HepG2 (cell line): ENCODE measurements around the gene EIF3B. TPM values are rescaled to one million over a fixed set of nuclear protein-coding genes. Genes with fewer than 3 reads are reported as not detected.

Experiments used
- ATAC-seq: fragments of 200-7000 bp; cut with Tn5 transposase; 3 replicates; pipeline ENCODE4 v1.9.1; 2020; ENCODE audit warnings: mild to moderate bottlenecking, moderate library complexity
- BruUV-seq: library from RNA; stranded (reverse); fragments of 400-500 nt; replicated peaks from 2 replicates; lab custom pipeline; 2021; lab: Mats Ljungman, UMichigan
- CTCF ChIA-PET: fragments of 300-600 bp; formaldehyde crosslinking; extraction: SDS; loops from one replicate; lab custom pipeline; 2021; ENCODE audit warnings: low total read pairs, inconsistent platforms, low intra/inter-chr PET ratio; lab: Yijun Ruan, JAX
- POLR2A ChIA-PET: fragments of 350-600 bp; sonication (Branson Sonifier 250); formaldehyde crosslinking; loops from one replicate; lab custom pipeline; 2020; ENCODE audit warnings: antibody characterized with exemption, inconsistent platforms; lab: Yijun Ruan, JAX
- DNase-seq: peaks from one replicate; pipeline ENCODE4 v3.0.0-alpha.2; 2015; ENCODE audit warnings: low spot score
- FAIRE-seq: peaks from 3 replicates; lab custom pipeline; 2011; peaks lifted over from hg19 to GRCh38; lab: Jason Lieb, UNC
- H2AFZ ChIP-seq: one replicate; pipeline ENCODE4 v1.6.1; 2011; ENCODE audit warnings: low read length, inconsistent platforms
- H3K27ac ChIP-seq: fragments of 300-600 bp; 3 replicates; pipeline ENCODE4 v1.8.0; 2011; ENCODE audit warnings: mixed run types, mild to moderate bottlenecking, mixed read lengths, low read length, inconsistent platforms; ENCODE audit not compliant: insufficient read depth; ENCODE audit errors: extremely low read length
- H3K27me3 ChIP-seq, 2 experiments: fragments of 200-600 bp in 1 of 2; 2 replicates in 1 of 2; 3 replicates in 1 of 2; pipeline versions ENCODE4 v1.6.0 to v1.8.0; 2011; ENCODE audit warnings: low read length in 2 of 2, mild to moderate bottlenecking in 2 of 2, moderate library complexity in 2 of 2, inconsistent platforms in 1 of 2; ENCODE audit not compliant: insufficient read depth in 2 of 2, control insufficient read depth in 1 of 2
- H3K36me3 ChIP-seq, 2 experiments: fragments of 200-600 bp in 1 of 2; replicated peaks in 1 of 2; 2 replicates in 1 of 2; 3 replicates in 1 of 2; pipeline versions ENCODE4 v1.5.1 to v1.8.0; 2011; ENCODE audit warnings: low read length in 2 of 2, inconsistent platforms in 1 of 2; ENCODE audit not compliant: insufficient read depth in 2 of 2, control insufficient read depth in 1 of 2
- H3K4me1 ChIP-seq: 2 replicates; pipeline ENCODE4 v1.5.1; 2012; ENCODE audit warnings: low read length, inconsistent platforms; ENCODE audit not compliant: insufficient read depth
- H3K4me2 ChIP-seq: 2 replicates; pipeline ENCODE4 v1.6.0; 2011; ENCODE audit warnings: low read depth, low read length, inconsistent platforms
- H3K4me3 ChIP-seq, 3 experiments: fragments of 200-600 bp in 1 of 3; sonication (generic), shearing (Covaris generic) in 1 of 3; replicated peaks in 1 of 3; 2 replicates each; pipeline ENCODE4 v1.5.1; 2011 to 2016; ENCODE audit warnings: low read length in 3 of 3, inconsistent platforms in 2 of 3, low read depth in 2 of 3, mild to moderate bottlenecking in 2 of 3, control low read depth in 1 of 3, mixed read lengths in 1 of 3; ENCODE audit not compliant: insufficient read depth in 1 of 3
- H3K79me2 ChIP-seq: one replicate; pipeline ENCODE4 v1.6.1; 2011; ENCODE audit warnings: low read length, inconsistent platforms; ENCODE audit not compliant: insufficient read depth
- H3K9ac ChIP-seq: 2 replicates; pipeline ENCODE4 v1.6.0; 2011; ENCODE audit warnings: mild to moderate bottlenecking, low read depth, low read length, inconsistent platforms; ENCODE audit not compliant: insufficient read depth
- H3K9me3 ChIP-seq: 2 replicates; pipeline ENCODE4 v1.5.1; 2012; ENCODE audit warnings: mild to moderate bottlenecking, low read length
- H4K20me1 ChIP-seq: 2 replicates; pipeline ENCODE4 v1.6.0; 2011; ENCODE audit warnings: inconsistent platforms, mild to moderate bottlenecking, low read length, moderate library complexity; ENCODE audit not compliant: insufficient read depth
- CBX1 ChIP-seq: IDR thresholded peaks from one replicate; pipeline ENCODE4 v1.6.1; 2016; ENCODE audit warnings: antibody characterized with exemption, low read depth
- E2F2 ChIP-seq: sonication (generic); formaldehyde crosslinking; IDR thresholded peaks from 2 replicates; pipeline ENCODE4 v1.4.0; 2020; ENCODE audit warnings: missing genetic modification reagents, borderline replicate concordance
- ELF3 ChIP-seq: IDR thresholded peaks from 2 replicates; pipeline ENCODE4 v1.6.1; 2016; ENCODE audit warnings: missing genetic modification reagents, missing compliant biosample characterization
- GLI4 ChIP-seq: sonication (generic); formaldehyde crosslinking; IDR thresholded peaks from 2 replicates; pipeline ENCODE4 v1.5.1; 2020; ENCODE audit warnings: missing genetic modification reagents, mild to moderate bottlenecking, moderate library complexity, borderline replicate concordance
- HNRNPL ChIP-seq: fragments of 200-400 bp; formaldehyde crosslinking; IDR thresholded peaks from 2 replicates; pipeline ENCODE4 v1.6.1; 2017; ENCODE audit warnings: mild to moderate bottlenecking, low read depth, low read length
- MAFK ChIP-seq, 2 experiments: IDR thresholded peaks in 1 of 2; conservative IDR thresholded peaks in 1 of 2; 2 replicates each; pipeline ENCODE4 v1.6.1; 2011; ENCODE audit warnings: improper control_type of control experiment in 2 of 2, low read length in 2 of 2
- NKX3-1 ChIP-seq: sonication (generic); formaldehyde crosslinking; IDR thresholded peaks from 2 replicates; pipeline ENCODE4 v1.5.0; 2020; ENCODE audit warnings: missing genetic modification reagents
- SMAD3 ChIP-seq: sonication (generic); formaldehyde crosslinking; IDR thresholded peaks from 2 replicates; pipeline ENCODE4 v1.4.0; 2020; ENCODE audit warnings: missing genetic modification reagents
- TARDBP ChIP-seq: sonication (generic); formaldehyde crosslinking; IDR thresholded peaks from 2 replicates; pipeline ENCODE4 v1.8.0; 2022; ENCODE audit warnings: mild to moderate bottlenecking, missing genetic modification reagents
- TCF7 ChIP-seq: sonication (generic); IDR thresholded peaks from 2 replicates; pipeline ENCODE4 v1.6.1; 2016; ENCODE audit warnings: antibody characterized with exemption, low read depth
- ZNF180 ChIP-seq: sonication (generic); formaldehyde crosslinking; IDR thresholded peaks from 2 replicates; pipeline ENCODE4 v1.4.0; 2020; ENCODE audit warnings: low read depth, missing genetic modification reagents, borderline replicate concordance
- ZNF451 ChIP-seq: sonication (generic); formaldehyde crosslinking; IDR thresholded peaks from 2 replicates; pipeline ENCODE4 v1.5.0; 2020; ENCODE audit warnings: mild to moderate bottlenecking, missing genetic modification reagents
- ZNF770 ChIP-seq: sonication (generic); formaldehyde crosslinking; IDR thresholded peaks from 2 replicates; pipeline ENCODE4 v1.5.0; 2020; ENCODE audit warnings: mild to moderate bottlenecking, missing genetic modification reagents
- ZXDC ChIP-seq: sonication (generic); formaldehyde crosslinking; IDR thresholded peaks from 2 replicates; pipeline ENCODE4 v1.5.0; 2020; ENCODE audit warnings: mild to moderate bottlenecking, missing genetic modification reagents
- WGBS: methylation state at CpG from one replicate; pipeline ENCODE4 v1.1.6; 2017; ENCODE audit warnings: low lambda C conversion rate; 5-methylcytosine and 5-hydroxymethylcytosine counted together
- in situ Hi-C: cut with HindIII; loops from 2 replicates; pipeline ENCODE4 v1.10.0; 2017; ENCODE audit warnings: low pct_unique_long_range_greater_than_20kb; ENCODE audit not compliant: extremely low pct_ligation_motif_present
- intact Hi-C: fragments of 100-400 bp; cut with micrococcal nuclease; formaldehyde crosslinking; loops from one replicate; pipeline ENCODE4 v1.10.0; 2022; ENCODE audit not compliant: unreplicated experiment
- polyA plus RNA-seq, 8 experiments: library from polyadenylated mRNA; depleted of rRNA in 3 of 8; stranded (reverse) in 7 of 8; unstranded in 1 of 8; fragments of >200 nt; fragmentation: Illumina TruSeq in 4 of 8; extraction: Trizol in 4 of 8; gene quantifications; 2 replicates each; pipeline versions ENCODE4 v1.2.1 to v1.2.3, GENCODE V29; 2011 to 2016; ENCODE audit warnings: low read depth in 4 of 8, missing spikeins in 1 of 8, mixed read lengths in 1 of 8; ENCODE audit not compliant: insufficient read depth in 1 of 8
- total RNA-seq, 5 experiments: library from RNA; depleted of rRNA; stranded (reverse); fragments of >200 nt; fragmentation: Illumina TruSeq; extraction: Trizol; gene quantifications; 2 replicates each; pipeline ENCODE4 v1.2.3, GENCODE V29; 2016; ENCODE audit warnings: low read depth in 1 of 5
- TF ChIP-seq, protein P1 (sequence below): IDR thresholded peaks from 2 replicates; pipeline ENCODE4 v1.6.1; 2018; ENCODE audit warnings: missing genetic modification reagents, mild to moderate bottlenecking, missing compliant biosample characterization

Gene EIF3B
- total and polyA plus RNA-seq, 2 of the 13 experiments (the other 11 are each of a cell fraction or from before 2014, with no cell fraction given) = 92.2 to 241 TPM

GRCh38 chr7:2411815-2412586 lies 57.4 kb downstream of the EIF3B start:
- peak overlapping the region; percentile 26 to 49 (median 38) for H3K4me3 ChIP-seq
- no TSS peak for BruUV-seq
- no peaks in the 10 kb centered on the region for H3K9me3 ChIP-seq
- ChIA-PET CTCF (no interaction called here), POLR2A (interaction anchor here (0.7 to 3.1 kb wide), 6 partner anchors 8 to 58 kb away, joined by 3 to 23 read pairs (median 5); partner anchors contain the start of gene CHST12)
- intact Hi-C loops (no loop called here), in situ Hi-C loops (no loop called here)
- H3K27me3 ChIP-seq = no peaks in the 10 kb centered on the region
- H2AFZ ChIP-seq = no peak overlapping the region
- H3K36me3 ChIP-seq = no peaks in the 10 kb centered on the region
- no peaks in the 10 kb centered on the region for H4K20me1 ChIP-seq
- H3K4me2 ChIP-seq = peak overlapping the region; percentile 90
- WGBS = 2% methylated on average over 12 of the region's 12 CpGs
- ATAC-seq (peak; percentile 93), FAIRE-seq (peak; percentile 85), DNase-seq (peak; percentile 88)
- H3K27ac ChIP-seq = peak overlapping the region; percentile 80
- H3K9ac ChIP-seq = peak overlapping the region; percentile 57
- peaks cover 48% of the 10 kb centered on the region for H3K4me1 ChIP-seq
- peaks cover 35% of the 10 kb centered on the region for H3K79me2 ChIP-seq
- peak; percentile 47 for TF ChIP-seq ELF3
- TF ChIP-seq CBX1 = no peak
- no peak for TF ChIP-seq HNRNPL
- no peak for TF ChIP-seq ZNF451 (CRISPR knock-in tag)
- no peak for TF ChIP-seq GLI4 (CRISPR knock-in tag)
- TF ChIP-seq ZXDC (CRISPR knock-in tag) = no peak
- 0 out of 2 replicates have a peak, but pooled peaks have one; percentile 20 for TF ChIP-seq ZNF770 (CRISPR knock-in tag)
- TF ChIP-seq TCF7 = peak; percentile 37; the same call in 1 of the 2 replicates
- TF ChIP-seq NKX3-1 (CRISPR knock-in tag) = no peak
- no peak for TF ChIP-seq ZNF180 (CRISPR knock-in tag)
- no peak for TF ChIP-seq E2F2 (CRISPR knock-in tag)
- TF ChIP-seq, protein P1, sequence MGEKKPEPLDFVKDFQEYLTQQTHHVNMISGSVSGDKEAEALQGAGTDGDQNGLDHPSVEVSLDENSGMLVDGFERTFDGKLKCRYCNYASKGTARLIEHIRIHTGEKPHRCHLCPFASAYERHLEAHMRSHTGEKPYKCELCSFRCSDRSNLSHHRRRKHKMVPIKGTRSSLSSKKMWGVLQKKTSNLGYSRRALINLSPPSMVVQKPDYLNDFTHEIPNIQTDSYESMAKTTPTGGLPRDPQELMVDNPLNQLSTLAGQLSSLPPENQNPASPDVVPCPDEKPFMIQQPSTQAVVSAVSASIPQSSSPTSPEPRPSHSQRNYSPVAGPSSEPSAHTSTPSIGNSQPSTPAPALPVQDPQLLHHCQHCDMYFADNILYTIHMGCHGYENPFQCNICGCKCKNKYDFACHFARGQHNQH (CRISPR knock-in tag) = peak; percentile 70; the same call in 1 of the 2 replicates
- TF ChIP-seq TARDBP (CRISPR knock-in tag) = 0 out of 2 replicates have a peak, but pooled peaks have one; percentile 16
- TF ChIP-seq MAFK (conservative IDR thresholded peaks at IDR 0.05 in 1 of 2, IDR thresholded peaks at IDR 0.05 in 1 of 2; ENCODE audit: low read length in 2 of 2) = no peak
- TF ChIP-seq SMAD3 = 0 out of 2 replicates have a peak, but pooled peaks have one; percentile 31
